H4 (cell line): ENCODE results near the gene HOXA6. TPM values are rescaled to one million over a fixed set of nuclear protein-coding genes. Genes with fewer than 3 reads are reported as not detected.

Experiments used
- DNase-seq: peaks from one replicate; pipeline ENCODE4 v3.0.0-alpha.2; 2015; ENCODE audit warnings: low spot score
- total RNA-seq: library from RNA; depleted of rRNA; stranded (reverse); fragments of >200 nt; shearing (Covaris generic); gene quantifications from 2 replicates; pipeline ENCODE4 v1.2.3, GENCODE V29; 2014; rRNA removed

HOXA6 gene
- 0.64 and 0.70 TPM in 2 replicates for total RNA-seq

- no peak for DNase-seq
These were observed at the start of gene HOXA6 for GRCh38 chr7:27147199-27148030. HOXA6 (minus strand) TSS chr7:27147774; CDS start chr7:27147749, 25 bp downstream.

GRCh38 chr7:27196287-27196767 is 48.8 kb upstream of the HOXA6 start:
- peak; percentile 84 for DNase-seq

DNA sequence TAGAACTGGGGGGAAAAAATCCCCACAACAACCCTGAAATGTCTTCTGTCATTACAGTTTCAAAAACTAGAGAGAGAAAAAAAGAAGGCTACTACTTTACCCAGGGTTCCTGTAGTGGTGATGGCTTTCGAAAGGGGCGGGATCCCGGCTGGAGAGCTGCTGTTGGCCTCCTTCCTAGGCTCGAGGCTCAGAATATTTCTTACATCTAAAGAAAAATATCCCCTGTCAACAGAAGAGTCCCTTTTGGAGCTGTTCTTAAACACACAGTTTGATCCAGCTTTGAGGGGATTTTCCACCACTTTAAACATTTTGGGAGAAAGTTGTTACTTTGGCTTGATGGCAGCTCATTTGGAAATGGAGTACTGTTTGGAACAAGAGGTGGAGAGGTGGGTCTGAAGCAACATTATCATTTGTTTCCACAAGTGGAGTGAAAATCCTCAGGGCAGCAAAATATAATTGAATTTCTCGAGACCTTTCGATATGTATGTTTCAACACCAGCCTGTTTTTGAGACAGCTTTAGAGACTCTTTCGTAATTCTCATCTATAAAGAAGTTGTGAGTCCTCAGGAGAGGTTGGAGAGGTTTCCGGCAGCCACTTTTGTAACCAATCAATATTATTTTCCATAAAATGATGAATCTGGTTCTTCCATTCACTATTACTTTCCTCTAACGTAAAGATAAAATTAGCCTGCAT is 47.3 kb upstream of the HOXA6 start:
- no peak for DNase-seq

DNA sequence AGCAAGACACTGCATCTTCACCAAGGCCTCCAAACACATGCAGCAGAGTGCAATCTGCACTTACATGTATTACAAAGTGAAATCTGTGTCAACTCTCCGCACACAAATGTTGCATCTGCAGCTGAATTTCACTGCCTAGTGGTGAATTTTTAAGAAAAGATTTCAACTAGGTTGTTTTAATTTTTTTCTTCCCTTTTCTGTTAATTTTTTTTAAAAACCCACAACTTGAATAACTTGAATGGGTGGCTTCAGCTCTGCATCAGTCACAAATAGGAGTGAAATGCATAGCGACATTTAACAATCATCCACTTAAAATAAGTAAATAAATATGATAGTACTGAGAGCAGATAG is 46.4 kb upstream of the HOXA6 start:
- no peak for DNase-seq

- DNase-seq, result no peak
These were observed 45.9 kb upstream of the HOXA6 start for GRCh38 chr7:27193335-27194001.

DNA sequence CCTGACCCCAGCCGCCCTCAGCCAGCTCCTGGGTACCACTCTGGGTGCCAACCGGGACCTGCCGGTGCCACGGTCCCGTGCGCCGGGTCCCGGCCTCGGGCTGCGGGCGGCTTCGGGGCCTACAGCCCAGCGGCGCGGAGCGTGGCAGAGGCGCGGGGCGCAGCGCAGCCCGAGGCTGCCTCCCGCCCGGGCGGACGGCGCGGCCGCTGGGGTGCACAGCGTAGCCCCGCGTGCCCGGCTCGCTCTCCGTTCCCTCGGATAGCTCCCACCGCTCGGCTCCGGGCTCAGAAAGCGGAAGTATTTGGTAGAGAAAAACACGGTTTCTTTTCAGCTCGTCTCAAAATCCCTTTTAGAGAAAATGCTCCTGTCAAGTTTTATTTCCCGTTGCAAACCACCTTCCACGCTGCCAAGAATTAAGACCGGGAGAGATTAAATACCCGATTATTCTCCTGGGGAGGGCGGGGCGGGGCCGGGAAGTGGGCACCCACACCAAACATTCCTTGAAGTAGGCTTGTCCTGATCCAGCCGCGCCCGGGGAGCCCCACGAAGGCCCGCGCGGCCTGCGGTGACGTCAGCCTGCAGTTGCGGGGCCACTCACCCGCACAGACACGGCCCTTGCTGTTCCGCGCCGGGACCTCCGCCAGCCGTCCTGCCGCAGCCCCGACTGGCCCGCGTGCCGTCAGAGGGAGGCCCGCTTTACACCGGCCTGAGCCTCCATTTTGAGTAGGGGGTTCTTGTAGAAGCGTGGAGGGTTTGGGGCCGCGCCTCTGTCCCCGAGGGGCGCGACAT is 45.2 kb upstream of the HOXA6 start:
- DNase-seq, result no peak

- DNase-seq, result no peak
These were observed 44.4 kb upstream of the HOXA6 start for GRCh38 chr7:27191833-27192545.

- no peak for DNase-seq
These were observed 43.7 kb upstream of the HOXA6 start for GRCh38 chr7:27191161-27191731.

DNA sequence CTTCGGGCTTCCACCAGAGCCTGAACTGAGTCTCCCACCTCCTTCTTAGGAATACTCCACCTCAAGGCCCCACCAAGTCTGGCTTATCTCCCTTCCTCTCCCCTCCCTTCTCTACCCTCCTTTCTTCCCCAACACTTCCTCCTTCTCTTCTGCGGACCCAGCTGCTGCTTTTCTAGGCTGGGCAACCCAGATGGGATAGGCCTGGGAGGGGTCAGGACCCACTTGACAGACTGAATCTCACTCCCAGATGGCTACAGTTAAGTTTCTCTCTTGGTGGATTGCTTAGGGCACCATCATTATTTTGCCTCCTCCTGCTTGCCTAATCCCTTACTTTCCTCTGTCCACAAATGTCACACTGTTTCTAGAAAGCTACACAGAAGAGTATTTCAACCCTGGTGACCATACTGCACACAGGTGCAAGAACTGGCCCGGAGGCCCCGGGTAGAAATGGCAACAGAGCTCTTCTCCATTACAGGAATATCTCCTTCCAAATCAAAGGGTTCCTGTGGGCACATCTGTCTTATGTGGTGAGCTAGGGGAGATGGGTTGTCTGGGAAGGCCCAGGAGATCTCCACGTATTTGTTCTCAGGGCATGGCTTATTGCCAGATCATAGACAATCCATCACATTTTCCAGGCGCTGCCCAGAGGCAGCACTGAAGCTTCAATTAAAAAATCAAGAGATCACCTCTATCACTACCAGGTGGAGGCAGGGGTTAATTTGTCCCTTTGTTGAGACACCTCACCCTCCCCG is 42.6 kb upstream of the HOXA6 start:
- DNase-seq, result no peak

GRCh38 chr7:27189295-27189996 is 41.9 kb upstream of the HOXA6 start:
- DNase-seq, result no peak

GRCh38 chr7:27188386-27189294 is 41.1 kb upstream of the HOXA6 start:
- no peak for DNase-seq

DNA sequence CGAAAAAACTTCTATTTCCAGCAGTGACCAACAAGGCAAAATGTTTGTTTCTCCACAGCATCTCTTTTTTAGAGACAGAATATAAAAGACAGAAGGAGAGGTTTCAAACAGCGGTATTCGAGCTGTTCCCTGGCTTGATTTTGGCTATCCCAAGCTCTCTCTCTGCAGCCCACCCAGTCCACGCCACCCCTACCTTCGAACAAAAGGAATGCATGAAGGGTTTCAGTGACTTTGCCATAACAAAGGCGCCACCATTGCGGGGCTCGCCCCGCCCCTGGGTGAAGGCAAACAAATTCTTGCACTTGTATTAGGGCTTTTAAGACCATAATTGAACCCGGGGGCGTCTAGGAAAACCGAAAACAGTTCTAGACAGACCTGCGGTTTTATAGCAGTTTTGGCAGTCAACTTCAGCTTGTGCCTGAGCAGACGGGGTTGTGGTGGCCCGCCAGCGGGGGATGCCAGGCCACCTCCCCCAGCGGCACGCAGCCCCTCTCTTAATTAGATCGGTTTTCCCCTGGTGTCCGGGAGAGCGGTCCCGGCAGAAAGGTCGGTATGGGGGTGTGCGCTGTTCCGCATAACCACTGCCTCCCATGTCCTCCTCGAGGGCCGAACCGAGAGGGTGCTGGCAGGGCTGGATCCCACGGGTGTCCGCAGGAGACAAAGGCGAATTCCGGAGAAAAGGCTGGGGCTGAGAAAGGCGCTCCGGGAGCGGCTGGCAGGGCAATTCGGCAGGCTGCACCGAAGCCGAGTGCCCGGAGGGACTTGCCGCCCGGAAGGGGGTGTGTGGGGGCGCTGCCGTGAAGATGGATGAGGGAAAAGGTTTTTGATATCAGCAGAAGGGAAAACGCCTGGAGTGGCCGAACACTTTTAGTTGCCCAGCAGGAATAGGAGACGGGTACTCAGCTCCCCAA is 40.2 kb upstream of the HOXA6 start:
- no peak for DNase-seq

GRCh38 chr7:27186668-27187474 is 39.3 kb upstream of the HOXA6 start:
- DNase-seq, result no peak

DNA sequence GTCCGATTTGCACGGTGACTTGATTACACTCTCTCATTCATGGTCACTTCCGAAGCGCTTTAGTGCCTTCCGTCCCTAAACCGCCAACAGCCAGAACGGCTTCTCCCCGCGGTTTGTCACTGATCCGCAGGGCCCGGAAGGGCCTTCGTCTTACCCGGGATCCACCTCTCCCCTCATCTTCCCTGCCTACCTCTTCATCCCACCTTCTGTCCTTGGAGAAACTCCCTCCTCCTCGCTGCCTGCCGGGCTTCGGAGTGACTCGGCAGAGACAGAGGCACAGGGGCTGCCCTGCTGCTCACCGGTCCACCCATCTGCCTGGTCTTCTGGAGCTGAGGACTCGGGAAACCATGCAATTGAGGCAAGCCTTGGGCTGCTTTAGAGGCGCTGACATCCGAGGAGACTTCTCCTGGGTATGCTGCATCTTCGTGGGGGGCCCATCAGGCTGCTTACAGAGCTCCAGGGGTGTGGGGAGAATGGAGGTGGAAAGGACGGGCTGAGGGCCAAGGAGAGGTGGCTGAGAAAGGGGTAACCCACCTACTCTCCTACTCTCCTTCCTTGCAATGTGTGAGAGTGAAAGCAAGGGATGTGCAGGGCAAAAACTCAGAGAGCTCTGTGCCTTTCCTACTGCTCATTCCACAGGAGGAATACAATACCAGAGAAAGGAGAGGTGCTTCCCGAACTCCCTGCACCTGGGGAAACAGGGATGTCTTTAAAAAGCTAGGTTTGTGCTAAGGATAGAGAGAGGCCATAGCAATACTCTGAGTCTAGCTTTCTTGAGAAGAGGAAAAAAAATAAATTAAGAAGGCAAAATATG is 38.5 kb upstream of the HOXA6 start:
- DNase-seq, result no peak
